Left lung (tissue), 10 donors: Measurements from ENCODE around the gene RCBTB1. TPM values are rescaled to one million over a fixed set of nuclear protein-coding genes. Genes with fewer than 3 reads are reported as not detected.
A peak's percentile ranks its signal among the peaks of the same experiment; 100 is the strongest.

Experiments used
- ATAC-seq: fragments of 200-7000 bp; cut with Tn5 transposase; one replicate; pipeline ENCODE4 v1.9.1; 2020; ENCODE audit warnings: moderate library complexity
- DNase-seq, 4 donors: peaks; one replicate each; pipeline ENCODE4 v3.0.0-alpha.2; 2013 to 2020
- H3K27ac ChIP-seq, 2 donors: fragments of 200-600 bp; sonication (generic) in 1 of 2; one replicate each; pipeline versions ENCODE4 v1.5.0 to v1.8.0; 2020 to 2021
- H3K27me3 ChIP-seq, 2 donors: fragments of 200-600 bp; sonication (generic) in 1 of 2; one replicate each; pipeline versions ENCODE4 v1.5.0 to v1.8.0; 2020 to 2021
- H3K36me3 ChIP-seq, 2 donors: fragments of 200-600 bp; sonication (generic) in 1 of 2; one replicate each; pipeline versions ENCODE4 v1.5.0 to v1.8.0; 2020 to 2021
- H3K4me1 ChIP-seq, 2 donors: fragments of 200-600 bp; one replicate each; pipeline ENCODE4 v1.8.0; 2021
- H3K4me3 ChIP-seq, 2 donors: fragments of 200-600 bp; sonication (generic) in 1 of 2; one replicate each; pipeline versions ENCODE4 v1.5.0 to v1.8.0; 2020 to 2021; ENCODE audit warnings: mild to moderate bottlenecking in 1 of 2
- H3K9me3 ChIP-seq, 2 donors: fragments of 200-600 bp; sonication (generic) in 1 of 2; one replicate each; pipeline versions ENCODE4 v1.5.0 to v1.8.0; 2020 to 2021
- intact Hi-C, 2 donors: fragments of 100-400 bp; cut with DNase I; formaldehyde crosslinking; loops; one replicate each; pipeline versions ENCODE4 v1.11.2 to v1.14.2; 2022
- polyA plus RNA-seq, 6 donors: library from polyadenylated mRNA; unstranded; fragments of 120-200 nt; gene quantifications; one replicate each; pipeline ENCODE4 v1.2.1, GENCODE V29; 2013; ENCODE audit not compliant: insufficient read length in 6 of 6
- total RNA-seq, 2 donors: library from RNA; stranded (reverse); fragmentation: NEBNext Ultra II Directional; extraction: Animal tissue kit (Norgen Biotek cat#: 25700); gene quantifications; one replicate each; pipeline ENCODE4 v1.2.1, GENCODE V29; 2021
- TF ChIP-seq, protein P1 (sequence below), 2 donors: fragments of 200-600 bp; sonication (generic) in 1 of 2; IDR thresholded peaks; one replicate each; pipeline versions ENCODE4 v1.5.0 to v1.8.0; 2021; ENCODE audit warnings: antibody characterized with exemption in 2 of 2
- donor health status: DM: no; HTN: yes; CAD: no.
- donor health status: DM: no; HTN: no; CAD: no.

Gene RCBTB1
- total and polyA plus RNA-seq, 8 donors = 24.1 to 39.8 (median 35.4) TPM

DNA sequence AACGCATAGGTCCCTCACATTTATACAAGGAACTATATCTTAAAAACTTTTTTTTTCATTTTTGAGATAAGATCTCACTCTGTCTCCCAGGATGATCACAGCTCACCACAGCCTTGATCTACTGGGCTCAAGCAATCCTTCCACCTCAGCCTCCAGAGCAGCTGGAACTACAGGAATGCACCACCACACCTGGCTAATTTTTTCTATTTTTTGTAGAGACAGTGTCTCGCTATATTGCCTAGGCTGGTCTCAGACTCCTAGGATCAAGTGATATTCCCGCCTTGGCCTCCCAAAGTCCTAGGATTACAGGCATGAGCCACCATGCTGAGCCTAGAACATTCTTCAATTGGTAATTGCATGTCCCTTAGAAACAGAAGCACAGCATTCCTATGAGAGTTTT lies 41.7 kb downstream of the RCBTB1 start:
- ATAC-seq (no peak), DNase-seq (no peak)
- H3K27ac ChIP-seq = no peak overlapping the region
- no peak overlapping the region for H3K4me3 ChIP-seq
- TF ChIP-seq, protein P1, sequence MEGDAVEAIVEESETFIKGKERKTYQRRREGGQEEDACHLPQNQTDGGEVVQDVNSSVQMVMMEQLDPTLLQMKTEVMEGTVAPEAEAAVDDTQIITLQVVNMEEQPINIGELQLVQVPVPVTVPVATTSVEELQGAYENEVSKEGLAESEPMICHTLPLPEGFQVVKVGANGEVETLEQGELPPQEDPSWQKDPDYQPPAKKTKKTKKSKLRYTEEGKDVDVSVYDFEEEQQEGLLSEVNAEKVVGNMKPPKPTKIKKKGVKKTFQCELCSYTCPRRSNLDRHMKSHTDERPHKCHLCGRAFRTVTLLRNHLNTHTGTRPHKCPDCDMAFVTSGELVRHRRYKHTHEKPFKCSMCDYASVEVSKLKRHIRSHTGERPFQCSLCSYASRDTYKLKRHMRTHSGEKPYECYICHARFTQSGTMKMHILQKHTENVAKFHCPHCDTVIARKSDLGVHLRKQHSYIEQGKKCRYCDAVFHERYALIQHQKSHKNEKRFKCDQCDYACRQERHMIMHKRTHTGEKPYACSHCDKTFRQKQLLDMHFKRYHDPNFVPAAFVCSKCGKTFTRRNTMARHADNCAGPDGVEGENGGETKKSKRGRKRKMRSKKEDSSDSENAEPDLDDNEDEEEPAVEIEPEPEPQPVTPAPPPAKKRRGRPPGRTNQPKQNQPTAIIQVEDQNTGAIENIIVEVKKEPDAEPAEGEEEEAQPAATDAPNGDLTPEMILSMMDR (IDR thresholded peaks at IDR 0.05) = no peak
- no peaks in the 10 kb centered on the region for H3K27me3 ChIP-seq
- H3K36me3 ChIP-seq = peaks cover 0 to 79% of the 10 kb centered on the region in 2 donors
- intact Hi-C loops = no loop called here
- H3K4me1 ChIP-seq = peaks cover 0 to 12% of the 10 kb centered on the region in 2 donors
- no peaks in the 10 kb centered on the region for H3K9me3 ChIP-seq

DNA sequence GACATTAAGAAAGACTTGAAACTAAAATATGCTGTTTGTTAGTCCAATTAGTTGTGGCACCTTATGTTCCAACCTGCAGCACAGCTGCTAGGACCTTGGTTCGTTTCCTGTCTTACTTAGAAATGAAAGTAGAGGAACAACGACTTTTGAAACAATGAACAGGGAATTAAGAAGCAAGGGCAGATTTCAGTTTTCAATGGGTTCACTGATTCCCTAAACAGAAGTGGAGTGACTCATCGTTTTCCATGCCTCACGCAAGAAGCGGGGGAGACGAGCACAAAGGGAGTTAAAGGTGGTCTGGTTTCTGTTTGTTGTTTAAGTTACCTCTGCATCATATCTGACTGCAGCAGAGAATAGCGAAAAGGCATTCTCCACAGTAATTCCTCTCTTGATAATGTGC lies 44.8 kb downstream of the RCBTB1 start:
- Histone ChIP-seq H3K4me3 (no peak overlapping the region), H3K36me3 (peaks cover 0 to 54% of the 10 kb centered on the region in 2 donors), H3K27me3 (no peaks in the 10 kb centered on the region), H3K27ac (peak overlapping the region in 1 of 2 donors; percentile 48), H3K9me3 (no peaks in the 10 kb centered on the region), H3K4me1 (peaks cover 0 to 15% of the 10 kb centered on the region in 2 donors)
- intact Hi-C loops = no loop called here
- ATAC-seq (no peak), DNase-seq (no peak)
- TF ChIP-seq, protein P1 (IDR thresholded peaks at IDR 0.05) = no peak

DNA sequence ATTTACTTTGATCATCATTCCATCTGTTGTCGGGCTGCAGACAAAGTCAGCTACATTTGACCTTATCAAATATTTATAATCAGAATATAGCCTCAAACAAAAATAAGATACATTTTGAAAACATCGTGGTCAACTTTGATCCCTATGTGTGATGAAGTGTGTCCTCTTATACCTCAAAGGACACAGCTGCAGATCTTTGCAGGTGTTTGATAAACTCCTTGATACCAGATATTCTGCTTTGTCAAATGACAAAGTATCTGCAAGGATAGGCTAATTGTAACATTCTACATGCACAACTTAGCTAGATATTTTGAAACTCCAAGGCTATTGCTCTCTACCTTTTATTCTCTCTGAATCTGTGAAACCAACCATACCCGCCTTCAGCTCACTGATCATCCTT lies 45.6 kb downstream of the RCBTB1 start:
- TF ChIP-seq, protein P1 (IDR thresholded peaks at IDR 0.05) = no peak
- Histone ChIP-seq H3K4me3 (no peak overlapping the region), H3K27me3 (no peaks in the 10 kb centered on the region), H3K4me1 (peaks cover 0 to 15% of the 10 kb centered on the region in 2 donors), H3K27ac (peak overlapping the region in 1 of 2 donors; percentile 48), H3K36me3 (peaks cover 0 to 46% of the 10 kb centered on the region in 2 donors), H3K9me3 (no peaks in the 10 kb centered on the region)
- DNase-seq = no peak
- intact Hi-C loops = no loop called here
- no peak for ATAC-seq

DNA sequence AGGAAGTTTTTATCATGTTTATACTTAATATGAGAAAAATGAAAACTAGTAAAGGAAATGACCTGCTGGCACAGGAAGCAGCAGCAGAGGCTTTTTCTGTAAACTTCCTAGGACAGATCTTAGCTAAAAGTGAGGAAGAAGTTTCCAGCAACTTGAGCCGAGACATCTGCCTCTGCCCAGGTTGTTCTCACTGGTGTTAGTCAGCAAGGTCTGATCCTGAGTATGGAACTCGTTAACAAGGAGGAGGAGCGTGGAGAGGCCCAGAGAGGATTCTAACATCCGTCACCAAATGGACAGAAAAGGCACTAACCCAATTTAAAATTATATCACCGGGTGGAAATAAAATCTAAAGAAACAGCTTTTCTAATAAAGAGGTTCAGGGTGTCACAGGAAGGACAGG lies 46.0 kb downstream of the RCBTB1 start:
- Histone ChIP-seq H3K4me3 (no peak overlapping the region), H3K27me3 (no peaks in the 10 kb centered on the region), H3K4me1 (peaks cover 0 to 15% of the 10 kb centered on the region in 2 donors), H3K36me3 (peaks cover 0 to 41% of the 10 kb centered on the region in 2 donors), H3K27ac (no peak overlapping the region), H3K9me3 (no peaks in the 10 kb centered on the region)
- intact Hi-C loops = no loop called here
- ATAC-seq (no peak), DNase-seq (no peak)
- TF ChIP-seq, protein P1 (IDR thresholded peaks at IDR 0.05) = no peak

DNA sequence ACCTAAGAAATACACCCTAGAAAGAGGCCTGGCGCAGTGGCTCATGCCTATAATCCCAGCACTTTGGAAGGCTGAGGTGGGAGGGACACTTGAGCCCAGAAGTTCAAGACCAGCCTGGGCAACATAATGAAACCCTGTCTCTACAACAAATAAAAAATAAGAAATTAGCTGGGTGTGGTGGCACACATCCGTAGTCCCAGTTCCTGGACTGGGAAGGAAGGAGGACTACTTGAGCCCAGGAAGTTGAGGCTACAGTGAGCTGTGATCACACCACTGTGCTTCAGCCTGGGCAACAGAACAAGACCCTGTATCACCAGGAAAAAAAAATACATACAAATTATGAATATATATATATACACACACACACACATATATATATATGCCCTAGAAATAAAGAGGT lies 47.0 kb downstream of the RCBTB1 start:
- peak overlapping the region in 1 of 2 donors; percentile 16 for H3K27ac ChIP-seq
- intact Hi-C loops = no loop called here
- H3K4me3 ChIP-seq = no peak overlapping the region
- ATAC-seq (no peak), DNase-seq (no peak)
- TF ChIP-seq, protein P1 (IDR thresholded peaks at IDR 0.05) = no peak
- H3K9me3 ChIP-seq = no peaks in the 10 kb centered on the region
- H3K36me3 ChIP-seq = peaks cover 0 to 32% of the 10 kb centered on the region in 2 donors
- no peaks in the 10 kb centered on the region for H3K27me3 ChIP-seq
- peaks cover 0 to 15% of the 10 kb centered on the region in 2 donors for H3K4me1 ChIP-seq
